Duodenal mucosa (tissue), 2 donors: ENCODE measurements around the gene ALDH9A1.
A peak's percentile ranks its signal among the peaks of the same experiment; 100 is the strongest.
"Not testable (repeated sequence)": the region's sequence is repeated elsewhere in the genome, so short reads cannot be mapped to it uniquely, and the experiment has no call there.

Experiments
- H3K27ac ChIP-seq: one replicate; pipeline ENCODE4 v1.7.0; 2013; ENCODE audit warnings: low read depth, low read length
- H3K27me3 ChIP-seq, 2 donors: one replicate each; pipeline ENCODE4 v1.7.0; 2013; ENCODE audit warnings: low read length in 2 of 2, control low read depth in 1 of 2; ENCODE audit not compliant: insufficient read depth in 2 of 2, control insufficient read depth in 1 of 2
- H3K36me3 ChIP-seq, 2 donors: one replicate each; pipeline ENCODE4 v1.7.0; 2013; ENCODE audit warnings: low read length in 2 of 2, control low read depth in 1 of 2; ENCODE audit not compliant: insufficient read depth in 2 of 2, control insufficient read depth in 1 of 2
- H3K4me1 ChIP-seq, 2 donors: one replicate each; pipeline ENCODE4 v1.7.0; 2013; ENCODE audit warnings: low read length in 2 of 2, control low read depth in 1 of 2; ENCODE audit not compliant: insufficient read depth in 2 of 2, control insufficient read depth in 1 of 2
- H3K4me3 ChIP-seq, 2 donors: one replicate each; pipeline ENCODE4 v1.7.0; 2013; ENCODE audit warnings: low read length in 2 of 2, low read depth in 1 of 2
- H3K9ac ChIP-seq, 2 donors: one replicate each; pipeline ENCODE4 v1.7.0; 2013; ENCODE audit warnings: low read length in 2 of 2, low read depth in 1 of 2
- H3K9me3 ChIP-seq, 2 donors: one replicate each; pipeline ENCODE4 v1.7.0; 2013; ENCODE audit warnings: low read length in 2 of 2, control low read depth in 1 of 2; ENCODE audit not compliant: control insufficient read depth in 1 of 2

The ALDH9A1 gene

GRCh38 chr1:165717918-165718515, 19.7 kb upstream of the ALDH9A1 start:
- no peaks in the 10 kb centered on the region for H3K36me3 ChIP-seq
- no peak overlapping the region for H3K9ac ChIP-seq
- H3K4me1 ChIP-seq, result no peaks in the 10 kb centered on the region
- no peak overlapping the region for H3K4me3 ChIP-seq
- H3K27ac ChIP-seq, result no peak overlapping the region
- no peaks in the 10 kb centered on the region for H3K9me3 ChIP-seq
- no peaks in the 10 kb centered on the region for H3K27me3 ChIP-seq

GRCh38 chr1:165716265-165717051, 18.1 kb upstream of the ALDH9A1 start:
- H3K9ac ChIP-seq, H3K36me3 ChIP-seq, H3K27me3 ChIP-seq, H3K4me1 ChIP-seq, H3K4me3 ChIP-seq, H3K27ac ChIP-seq, H3K9me3 ChIP-seq: not testable (repeated sequence)

- H3K9me3 ChIP-seq, result no peaks in the 10 kb centered on the region
- H3K27me3 ChIP-seq, result no peaks in the 10 kb centered on the region
- no peaks in the 10 kb centered on the region for H3K36me3 ChIP-seq
- no peaks in the 10 kb centered on the region for H3K4me1 ChIP-seq
- no peak overlapping the region for H3K27ac ChIP-seq
- H3K9ac ChIP-seq, result no peak overlapping the region
- H3K4me3 ChIP-seq, result no peak overlapping the region
Observed at GRCh38 chr1:165712764-165713163, 14.4 kb upstream of the ALDH9A1 start.

- Histone ChIP-seq H3K36me3 (no peaks in the 10 kb centered on the region), H3K27ac (no peak overlapping the region), H3K27me3 (no peaks in the 10 kb centered on the region), H3K9ac (no peak overlapping the region), H3K4me1 (no peaks in the 10 kb centered on the region), H3K9me3 (no peaks in the 10 kb centered on the region), H3K4me3 (no peak overlapping the region)
Observed at GRCh38 chr1:165707984-165708706, 9.8 kb upstream of the ALDH9A1 start.

- no peaks in the 10 kb centered on the region for H3K4me1 ChIP-seq
- H3K36me3 ChIP-seq, result no peaks in the 10 kb centered on the region
- no peak overlapping the region for H3K27ac ChIP-seq
- no peak overlapping the region for H3K4me3 ChIP-seq
- no peak overlapping the region for H3K9ac ChIP-seq
- no peaks in the 10 kb centered on the region for H3K27me3 ChIP-seq
- no peaks in the 10 kb centered on the region for H3K9me3 ChIP-seq
Observed at GRCh38 chr1:165703648-165704047, 5.3 kb upstream of the ALDH9A1 start.

DNA sequence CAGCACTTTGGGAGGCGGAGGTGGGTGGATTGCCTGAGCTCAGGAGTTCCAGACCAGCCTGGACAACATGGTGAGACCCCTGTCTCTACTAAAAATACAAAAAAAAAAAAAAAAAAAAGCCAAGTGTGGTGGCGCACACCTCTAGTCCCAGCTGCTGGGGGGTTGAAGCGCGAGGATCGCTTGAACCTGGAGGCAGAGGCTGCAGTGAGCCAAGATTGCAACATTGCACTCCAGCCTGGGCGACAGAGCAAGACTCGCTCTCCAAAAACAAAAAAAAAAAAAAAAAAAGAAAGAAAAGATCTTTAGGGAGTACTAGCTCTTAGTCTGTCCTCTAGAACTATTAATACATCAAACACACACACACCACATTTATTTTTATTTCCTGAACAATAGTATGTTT, 3.6 kb upstream of the ALDH9A1 start:
- H3K4me1 ChIP-seq, H3K27me3 ChIP-seq, H3K9me3 ChIP-seq, H3K9ac ChIP-seq, H3K4me3 ChIP-seq, H3K27ac ChIP-seq, H3K36me3 ChIP-seq: not testable (repeated sequence)

DNA sequence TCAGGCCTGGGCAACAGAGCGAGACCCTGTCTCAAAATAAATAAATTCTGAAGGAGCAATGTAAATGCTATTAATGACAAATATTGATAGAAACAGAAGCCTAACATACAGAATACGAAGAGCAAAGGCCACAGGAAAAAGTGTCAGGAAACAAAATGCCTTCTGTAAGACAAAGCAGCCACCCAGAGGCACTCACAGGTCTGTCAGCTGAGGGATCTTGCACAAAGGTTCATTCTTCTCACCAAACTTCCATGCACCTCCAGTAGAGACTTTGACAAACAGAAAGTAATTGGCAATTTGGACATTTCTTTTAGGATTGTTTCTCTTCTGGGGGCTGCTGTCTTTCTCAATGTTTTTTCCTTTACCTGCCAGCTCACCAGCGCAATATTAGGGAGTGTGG, 1.2 kb upstream of the ALDH9A1 start:
- H3K27me3 ChIP-seq, result no peaks in the 10 kb centered on the region
- no peaks in the 10 kb centered on the region for H3K36me3 ChIP-seq
- H3K4me1 ChIP-seq, result peaks cover 13 to 17% of the 10 kb centered on the region in 2 donors
- H3K4me3 ChIP-seq, result no peak overlapping the region
- H3K9ac ChIP-seq, result no peak overlapping the region
- H3K27ac ChIP-seq, result no peak overlapping the region
- no peaks in the 10 kb centered on the region for H3K9me3 ChIP-seq

DNA sequence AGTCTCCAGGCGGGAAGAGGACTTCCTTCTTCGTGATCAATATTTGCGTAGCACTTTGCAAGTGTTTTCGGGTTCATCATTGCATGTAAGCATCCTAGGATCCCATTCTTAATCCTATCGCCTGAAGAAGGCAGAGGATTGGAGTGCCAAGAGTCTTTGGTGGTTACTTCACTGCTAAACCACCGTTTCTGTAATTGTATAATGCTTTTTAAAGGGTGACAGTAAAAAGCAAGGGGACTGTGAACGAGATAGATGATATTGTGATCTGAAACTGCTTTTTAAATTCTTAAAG, 345 bp upstream of the ALDH9A1 start:
- Histone ChIP-seq H3K4me3 (peak overlapping the region; percentile 93 to 95), H3K4me1 (peaks cover 13 to 17% of the 10 kb centered on the region in 2 donors), H3K27me3 (no peaks in the 10 kb centered on the region), H3K9me3 (no peaks in the 10 kb centered on the region), H3K9ac (peak overlapping the region; percentile 61 to 92), H3K27ac (peak overlapping the region; percentile 39), H3K36me3 (no peaks in the 10 kb centered on the region)

DNA sequence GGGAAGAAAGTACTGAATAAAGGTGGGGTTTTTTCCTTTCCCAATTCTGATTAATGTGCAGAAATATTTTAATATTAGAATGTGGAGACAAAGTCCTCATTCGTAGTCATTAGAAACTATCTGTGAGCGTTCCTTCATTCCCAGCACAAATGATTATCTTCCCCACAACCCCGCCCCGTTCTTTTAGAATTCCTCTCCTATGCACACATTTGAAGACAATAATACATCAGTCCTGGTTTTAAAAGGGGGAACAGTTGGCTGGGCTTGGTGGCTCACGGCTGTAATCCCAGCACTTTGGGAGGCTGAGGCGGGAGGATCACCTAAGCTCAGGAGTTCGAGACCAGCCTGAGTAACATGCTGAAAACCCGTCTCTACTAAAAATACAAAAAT, 876 bp downstream of the ALDH9A1 start:
- Histone ChIP-seq H3K27ac (no peak overlapping the region), H3K9ac (peak overlapping the region; percentile 79 to 92), H3K9me3 (no peaks in the 10 kb centered on the region), H3K36me3 (no peaks in the 10 kb centered on the region), H3K4me3 (peak overlapping the region; percentile 93 to 95), H3K4me1 (peaks cover 13 to 17% of the 10 kb centered on the region in 2 donors), H3K27me3 (no peaks in the 10 kb centered on the region)

DNA sequence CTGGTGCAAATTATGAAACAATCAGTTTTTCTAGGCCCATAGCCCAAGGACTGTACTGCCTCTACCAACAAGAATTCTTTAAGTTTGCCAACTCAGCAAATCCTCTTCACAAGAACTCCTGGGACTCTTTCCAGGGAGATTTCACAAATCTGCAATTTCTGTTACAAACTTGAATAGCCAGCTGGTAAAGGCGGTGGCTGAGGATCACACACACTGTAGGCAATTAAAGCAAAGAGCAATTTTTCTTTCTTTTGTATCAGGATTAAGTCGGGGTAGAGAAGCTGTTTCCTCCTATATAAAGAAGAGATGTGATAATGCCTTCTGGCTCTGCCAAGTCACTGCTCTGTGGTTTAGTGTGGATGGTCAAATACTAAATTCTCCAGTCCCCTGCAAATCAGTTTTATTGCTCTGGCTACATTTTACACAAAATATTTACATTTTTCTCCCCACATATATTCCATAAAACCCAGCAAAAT, 1.7 kb downstream of the ALDH9A1 start:
- no peak overlapping the region for H3K9ac ChIP-seq

More for the DNA sequence above, 1.7 kb downstream of the ALDH9A1 start:
- Histone ChIP-seq H3K27me3 (no peaks in the 10 kb centered on the region), H3K9me3 (no peaks in the 10 kb centered on the region), H3K4me1 (peaks cover 13 to 17% of the 10 kb centered on the region in 2 donors), H3K36me3 (no peaks in the 10 kb centered on the region), H3K4me3 (peak overlapping the region in 1 of 2 donors; percentile 93), H3K27ac (no peak overlapping the region)
